GM10266 (cell line): Measurements from ENCODE around the gene THTPA.

Experiments used
- DNase-seq: peaks from one replicate; pipeline ENCODE4 v3.0.0; 2012; ENCODE audit errors: extremely low spot score
- CTCF ChIP-seq: IDR thresholded peaks from 2 replicates; pipeline ENCODE4 v1.5.1; 2012; ENCODE audit warnings: mild to moderate bottlenecking, low read depth; ENCODE audit not compliant: control insufficient read depth, insufficient read depth; ENCODE audit errors: missing control alignments

The THTPA gene

DNA sequence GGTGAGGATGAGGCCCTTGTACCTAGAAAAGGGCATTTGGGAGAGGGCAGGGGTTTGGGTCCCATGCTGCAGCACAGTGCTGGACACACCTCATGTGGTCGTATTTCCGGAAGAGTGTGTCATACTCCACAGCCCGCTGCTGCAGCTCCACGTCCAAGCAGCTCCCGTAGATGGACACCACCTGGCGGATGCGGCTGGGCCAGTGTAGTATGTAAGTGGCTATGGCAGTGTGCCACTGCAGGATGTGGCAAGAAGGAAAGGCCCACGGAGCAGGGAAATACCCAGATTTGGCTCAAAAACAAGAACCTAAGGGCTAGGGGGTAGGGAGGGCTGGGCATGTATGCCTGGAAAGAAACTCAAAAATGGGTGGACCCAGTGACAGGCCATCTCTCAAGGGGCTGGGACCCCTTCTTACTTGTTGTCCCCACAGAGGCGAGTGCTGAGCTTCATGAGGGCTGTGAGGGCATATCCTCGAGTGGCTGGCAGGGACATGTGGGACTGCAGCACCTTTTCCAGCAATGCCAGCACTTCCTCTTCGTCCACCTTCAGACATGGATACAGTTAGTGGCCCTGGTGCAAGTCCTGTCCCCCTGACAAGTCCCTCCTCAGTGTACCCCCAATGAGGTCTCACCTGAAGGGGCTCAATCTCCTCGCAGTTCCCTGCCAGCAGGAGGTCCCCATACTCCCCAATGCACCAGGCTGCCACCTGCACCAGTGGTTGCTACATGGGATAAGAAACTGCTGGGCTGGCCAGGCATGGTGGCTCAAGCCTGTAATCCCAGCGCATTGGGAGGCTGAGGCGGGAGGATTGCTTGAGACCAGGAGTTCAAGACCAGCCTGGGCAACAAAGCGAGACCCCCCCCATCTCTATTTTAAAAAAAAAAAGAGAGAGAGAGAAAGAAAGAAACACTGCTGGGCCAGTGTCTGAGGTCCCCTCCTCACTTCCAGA is 6.1 kb downstream of the THTPA start:
- DNase-seq: no peak
- no peak for TF ChIP-seq CTCF

- peak; percentile 97 for TF ChIP-seq CTCF
- no peak for DNase-seq
These were observed 6.9 kb downstream of the THTPA start for GRCh38 chr14:23562822-23563472.

- no peak for TF ChIP-seq CTCF
- no peak for DNase-seq
These were observed 7.6 kb downstream of the THTPA start for GRCh38 chr14:23563473-23564180.

DNA sequence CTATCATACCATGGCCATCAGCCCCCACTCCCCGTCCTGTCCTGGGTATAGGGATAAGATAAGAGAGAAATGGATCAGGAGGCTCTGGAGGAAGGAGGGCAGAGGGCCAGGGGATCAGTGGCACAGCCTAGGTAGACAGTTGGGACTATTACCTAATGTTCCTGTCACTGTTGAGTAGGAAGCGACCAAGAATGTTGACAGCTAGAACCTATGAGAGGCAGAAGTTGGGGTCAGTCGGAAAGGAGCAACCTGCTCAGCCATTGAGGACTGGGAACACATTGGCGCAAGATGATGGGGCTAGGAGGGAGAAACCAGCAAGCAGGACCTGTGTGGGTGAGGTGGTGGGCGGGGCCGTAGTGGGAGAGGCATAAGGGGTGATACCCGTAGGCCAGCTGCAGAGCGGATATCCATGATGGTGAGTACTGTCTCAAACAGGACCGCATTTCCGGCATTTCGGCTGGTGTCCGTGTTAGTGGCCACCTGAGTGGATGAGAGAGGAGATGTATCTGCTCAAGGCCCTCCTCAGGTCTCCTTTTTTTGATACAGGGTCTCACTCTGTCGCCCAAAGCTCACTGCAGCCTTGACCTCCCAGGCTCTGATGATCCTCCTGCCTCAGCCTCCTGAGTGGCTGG is 8.2 kb downstream of the THTPA start:
- no peak for DNase-seq
- no peak for TF ChIP-seq CTCF

DNA sequence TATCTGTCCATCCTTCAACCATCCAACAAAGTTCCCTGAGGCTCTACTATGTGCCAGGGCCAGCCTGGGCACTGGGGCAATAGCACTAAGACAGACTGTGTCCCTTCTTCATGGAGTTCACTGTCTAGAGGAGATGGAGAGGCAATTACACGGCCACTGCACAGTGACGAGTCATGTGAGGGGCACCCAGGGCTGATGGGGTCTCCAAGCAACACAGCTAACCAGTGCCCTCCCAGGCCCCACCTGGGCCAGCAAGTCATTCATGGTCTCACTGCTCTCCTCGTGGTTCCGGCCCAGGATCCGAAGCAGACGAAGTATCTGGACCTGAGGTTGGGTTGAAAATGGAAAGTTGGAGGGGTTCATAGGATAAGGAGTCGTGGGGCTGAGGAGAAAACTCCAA is 8.8 kb downstream of the THTPA start:
- DNase-seq: no peak
- no peak for TF ChIP-seq CTCF

DNA sequence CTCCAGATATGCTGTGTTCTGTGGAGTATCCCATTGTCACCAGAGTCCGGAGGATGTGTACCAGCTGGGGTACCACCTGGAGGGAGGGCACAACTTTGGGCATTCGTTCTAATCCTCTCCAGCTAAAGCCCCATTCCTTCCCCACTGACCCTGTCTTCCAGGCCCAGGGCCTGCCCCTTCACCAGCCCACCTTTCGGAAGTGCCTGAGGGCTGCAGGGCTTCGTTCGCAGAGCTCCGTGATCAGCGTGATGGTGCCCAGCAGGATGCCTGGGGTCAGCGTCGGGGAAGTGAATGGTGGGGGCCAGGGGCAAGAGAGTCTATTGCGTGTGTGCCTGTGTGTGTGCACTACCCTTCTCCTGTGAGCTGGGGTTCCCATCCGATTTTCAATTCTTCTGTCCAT is 9.6 kb downstream of the THTPA start:
- no peak for DNase-seq
- TF ChIP-seq CTCF: no peak
